WTC11 (cell line): Measurements from ENCODE around the gene CLDN9. TPM values are rescaled to one million over a fixed set of nuclear protein-coding genes. Genes with fewer than 3 reads are reported as not detected.
"Not testable (repeated sequence)": the region's sequence is repeated elsewhere in the genome, so short reads cannot be mapped to it uniquely, and the experiment has no call there.

Experiments
- ATAC-seq: fragments of 200-7000 bp; cut with Tn5 transposase; 2 replicates; pipeline ENCODE4 v1.10.0; 2021; ENCODE audit warnings: mild to moderate bottlenecking, moderate library complexity
- CTCF ChIA-PET: fragments of 300-600 bp; sonication (Branson Sonifier 250); formaldehyde crosslinking; loops from one replicate; lab custom pipeline; 2021; ENCODE audit warnings: antibody characterized with exemption; lab: Charles Lee
- POLR2A ChIA-PET: fragments of 350-600 bp; sonication (Branson Sonifier 250); formaldehyde crosslinking; loops from one replicate; lab custom pipeline; 2021; ENCODE audit warnings: antibody characterized with exemption; lab: Charles Lee
- DNase-seq: peaks from one replicate; pipeline ENCODE4 v3.0.0; 2021; ENCODE audit warnings: low spot score
- H3K27ac Mint-ChIP-seq: 2 replicates; pipeline ENCODE4 v1.8.0; 2021; ENCODE audit warnings: mixed read lengths
- H3K27me3 Mint-ChIP-seq: 2 replicates; pipeline ENCODE4 v1.8.0; 2021; ENCODE audit warnings: low read depth, mild to moderate bottlenecking, moderate library complexity, mixed read lengths
- H3K36me3 Mint-ChIP-seq: 2 replicates; pipeline ENCODE4 v1.8.0; 2021; ENCODE audit warnings: mixed read lengths
- H3K4me1 Mint-ChIP-seq: 2 replicates; pipeline ENCODE4 v1.8.0; 2022; ENCODE audit warnings: mixed read lengths
- H3K4me3 Mint-ChIP-seq: 2 replicates; pipeline ENCODE4 v1.8.0; 2021; ENCODE audit warnings: mild to moderate bottlenecking, moderate library complexity, mixed read lengths
- H3K9me3 Mint-ChIP-seq: 2 replicates; pipeline ENCODE4 v1.8.0; 2021; ENCODE audit warnings: mixed read lengths
- EMX1 ChIP-seq: fragments of 250-450 bp; sonication (Bioruptor Pico); IDR thresholded peaks from 2 replicates; pipeline ENCODE4 v1.8.0; 2021; ENCODE audit warnings: mild to moderate bottlenecking
- ETV6 ChIP-seq: sonication (generic); formaldehyde crosslinking; IDR thresholded peaks from 2 replicates; pipeline ENCODE4 v1.8.1; 2022; ENCODE audit warnings: mild to moderate bottlenecking, missing genetic modification reagents
- FOXK1 ChIP-seq: sonication (generic); formaldehyde crosslinking; IDR thresholded peaks from 2 replicates; pipeline ENCODE4 v1.8.0; 2022; ENCODE audit warnings: mild to moderate bottlenecking, moderate library complexity, missing genetic modification reagents
- GTF2I ChIP-seq: fragments of 250-450 bp; sonication (Bioruptor Pico); conservative IDR thresholded peaks from 2 replicates; pipeline ENCODE4 v1.4.0; 2021; ENCODE audit warnings: mild to moderate bottlenecking
- IRF2 ChIP-seq: sonication (generic); formaldehyde crosslinking; IDR thresholded peaks from 2 replicates; pipeline ENCODE4 v1.8.0; 2022; ENCODE audit warnings: low read depth, missing genetic modification reagents, borderline replicate concordance
- KAT7 ChIP-seq: sonication (generic); formaldehyde crosslinking; IDR thresholded peaks from 2 replicates; pipeline ENCODE4 v1.8.1; 2023; ENCODE audit warnings: missing genetic modification reagents, mild to moderate bottlenecking, borderline replicate concordance
- NFATC4 ChIP-seq: fragments of 250-450 bp; sonication (Bioruptor Pico); IDR thresholded peaks from 2 replicates; pipeline ENCODE4 v1.9.0; 2021; ENCODE audit warnings: mild to moderate bottlenecking
- NR2C2 ChIP-seq: sonication (generic); formaldehyde crosslinking; IDR thresholded peaks from 2 replicates; pipeline ENCODE4 v1.8.0; 2022; ENCODE audit warnings: mild to moderate bottlenecking, missing genetic modification reagents
- RELA ChIP-seq: sonication (generic); formaldehyde crosslinking; IDR thresholded peaks from 2 replicates; pipeline ENCODE4 v1.8.1; 2022; ENCODE audit warnings: missing genetic modification reagents, mild to moderate bottlenecking, borderline replicate concordance
- RORB ChIP-seq: fragments of 250-450 bp; sonication (Bioruptor Pico); IDR thresholded peaks from 2 replicates; pipeline ENCODE4 v1.9.0; 2021; ENCODE audit warnings: mild to moderate bottlenecking
- SMAD4 ChIP-seq: sonication (generic); formaldehyde crosslinking; IDR thresholded peaks from 2 replicates; pipeline ENCODE4 v1.8.0; 2022; ENCODE audit warnings: mild to moderate bottlenecking, missing genetic modification reagents
- ZNF121 ChIP-seq: sonication (generic); formaldehyde crosslinking; IDR thresholded peaks from 2 replicates; pipeline ENCODE4 v1.8.0; 2023; ENCODE audit warnings: missing genetic modification reagents
- ZNF219 ChIP-seq: sonication (generic); formaldehyde crosslinking; IDR thresholded peaks from 2 replicates; pipeline ENCODE4 v1.8.0; 2023; ENCODE audit warnings: missing genetic modification reagents, mild to moderate bottlenecking, borderline replicate concordance
- ZNF263 ChIP-seq: sonication (generic); formaldehyde crosslinking; IDR thresholded peaks from 2 replicates; pipeline ENCODE4 v1.8.1; 2022; ENCODE audit warnings: low read depth, mild to moderate bottlenecking, moderate library complexity, missing genetic modification reagents
- ZNF416 ChIP-seq: fragments of 250-450 bp; sonication (Bioruptor Pico); IDR thresholded peaks from 2 replicates; pipeline ENCODE4 v1.9.0; 2021; ENCODE audit warnings: mild to moderate bottlenecking, inconsistent platforms
- ZNF425 ChIP-seq: fragments of 250-450 bp; sonication (Bioruptor Pico); conservative IDR thresholded peaks from 2 replicates; pipeline ENCODE4 v1.9.0; 2021; ENCODE audit warnings: mild to moderate bottlenecking
- total RNA-seq: library from RNA; stranded (reverse); gene quantifications from 3 replicates; pipeline ENCODE4 v1.2.3, GENCODE V29; 2021
- TF ChIP-seq, protein P1 (sequence below): sonication (generic); formaldehyde crosslinking; conservative IDR thresholded peaks from 2 replicates; pipeline ENCODE4 v1.8.1; 2023; ENCODE audit warnings: mild to moderate bottlenecking, low read depth, missing genetic modification reagents, moderate library complexity
- TF ChIP-seq, protein P2 (sequence below): sonication (generic); formaldehyde crosslinking; IDR thresholded peaks from 2 replicates; pipeline ENCODE4 v1.8.1; 2023; ENCODE audit warnings: mild to moderate bottlenecking, missing genetic modification reagents, borderline replicate concordance

CLDN9 gene
- total RNA-seq, 1 experiment from 2014 or later = 0.92 TPM

- Mint-ChIP-seq H3K9me3 (0 out of 2 replicates have a peak, but pooled peaks cover 6% of the 10 kb centered on the region), H3K4me1 (peaks cover 25% of the 10 kb centered on the region), H3K27me3 (peaks cover 10% of the 10 kb centered on the region; the same call in 1 of the 2 replicates), H3K36me3 (peaks cover 15% of the 10 kb centered on the region), H3K4me3 (no peak overlapping the region), H3K27ac (no peak overlapping the region)
- ATAC-seq = no peak
- TF ChIP-seq NFATC4 (CRISPR knock-in tag) = no peak
- TF ChIP-seq ETV6 (CRISPR knock-in tag) = no peak
- TF ChIP-seq FOXK1 (CRISPR knock-in tag) = no peak
- no peak for TF ChIP-seq SMAD4 (CRISPR knock-in tag)
- no peak for TF ChIP-seq ZNF121 (CRISPR knock-in tag)
- TF ChIP-seq, protein P1, sequence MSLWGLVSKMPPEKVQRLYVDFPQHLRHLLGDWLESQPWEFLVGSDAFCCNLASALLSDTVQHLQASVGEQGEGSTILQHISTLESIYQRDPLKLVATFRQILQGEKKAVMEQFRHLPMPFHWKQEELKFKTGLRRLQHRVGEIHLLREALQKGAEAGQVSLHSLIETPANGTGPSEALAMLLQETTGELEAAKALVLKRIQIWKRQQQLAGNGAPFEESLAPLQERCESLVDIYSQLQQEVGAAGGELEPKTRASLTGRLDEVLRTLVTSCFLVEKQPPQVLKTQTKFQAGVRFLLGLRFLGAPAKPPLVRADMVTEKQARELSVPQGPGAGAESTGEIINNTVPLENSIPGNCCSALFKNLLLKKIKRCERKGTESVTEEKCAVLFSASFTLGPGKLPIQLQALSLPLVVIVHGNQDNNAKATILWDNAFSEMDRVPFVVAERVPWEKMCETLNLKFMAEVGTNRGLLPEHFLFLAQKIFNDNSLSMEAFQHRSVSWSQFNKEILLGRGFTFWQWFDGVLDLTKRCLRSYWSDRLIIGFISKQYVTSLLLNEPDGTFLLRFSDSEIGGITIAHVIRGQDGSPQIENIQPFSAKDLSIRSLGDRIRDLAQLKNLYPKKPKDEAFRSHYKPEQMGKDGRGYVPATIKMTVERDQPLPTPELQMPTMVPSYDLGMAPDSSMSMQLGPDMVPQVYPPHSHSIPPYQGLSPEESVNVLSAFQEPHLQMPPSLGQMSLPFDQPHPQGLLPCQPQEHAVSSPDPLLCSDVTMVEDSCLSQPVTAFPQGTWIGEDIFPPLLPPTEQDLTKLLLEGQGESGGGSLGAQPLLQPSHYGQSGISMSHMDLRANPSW (CRISPR knock-in tag) = no peak
- no peak for TF ChIP-seq ZNF416 (CRISPR knock-in tag)
- no peak for TF ChIP-seq ZNF263 (CRISPR knock-in tag)
- TF ChIP-seq ZNF219 (CRISPR knock-in tag) = no peak
- TF ChIP-seq RORB (CRISPR knock-in tag) = no peak
- no peak for TF ChIP-seq ZNF425 (CRISPR knock-in tag)
- TF ChIP-seq GTF2I (CRISPR knock-in tag) = no peak
- no peak for TF ChIP-seq KAT7
- no peak for TF ChIP-seq EMX1 (CRISPR knock-in tag)
- no peak for TF ChIP-seq NR2C2 (CRISPR knock-in tag)
- TF ChIP-seq, protein P2, sequence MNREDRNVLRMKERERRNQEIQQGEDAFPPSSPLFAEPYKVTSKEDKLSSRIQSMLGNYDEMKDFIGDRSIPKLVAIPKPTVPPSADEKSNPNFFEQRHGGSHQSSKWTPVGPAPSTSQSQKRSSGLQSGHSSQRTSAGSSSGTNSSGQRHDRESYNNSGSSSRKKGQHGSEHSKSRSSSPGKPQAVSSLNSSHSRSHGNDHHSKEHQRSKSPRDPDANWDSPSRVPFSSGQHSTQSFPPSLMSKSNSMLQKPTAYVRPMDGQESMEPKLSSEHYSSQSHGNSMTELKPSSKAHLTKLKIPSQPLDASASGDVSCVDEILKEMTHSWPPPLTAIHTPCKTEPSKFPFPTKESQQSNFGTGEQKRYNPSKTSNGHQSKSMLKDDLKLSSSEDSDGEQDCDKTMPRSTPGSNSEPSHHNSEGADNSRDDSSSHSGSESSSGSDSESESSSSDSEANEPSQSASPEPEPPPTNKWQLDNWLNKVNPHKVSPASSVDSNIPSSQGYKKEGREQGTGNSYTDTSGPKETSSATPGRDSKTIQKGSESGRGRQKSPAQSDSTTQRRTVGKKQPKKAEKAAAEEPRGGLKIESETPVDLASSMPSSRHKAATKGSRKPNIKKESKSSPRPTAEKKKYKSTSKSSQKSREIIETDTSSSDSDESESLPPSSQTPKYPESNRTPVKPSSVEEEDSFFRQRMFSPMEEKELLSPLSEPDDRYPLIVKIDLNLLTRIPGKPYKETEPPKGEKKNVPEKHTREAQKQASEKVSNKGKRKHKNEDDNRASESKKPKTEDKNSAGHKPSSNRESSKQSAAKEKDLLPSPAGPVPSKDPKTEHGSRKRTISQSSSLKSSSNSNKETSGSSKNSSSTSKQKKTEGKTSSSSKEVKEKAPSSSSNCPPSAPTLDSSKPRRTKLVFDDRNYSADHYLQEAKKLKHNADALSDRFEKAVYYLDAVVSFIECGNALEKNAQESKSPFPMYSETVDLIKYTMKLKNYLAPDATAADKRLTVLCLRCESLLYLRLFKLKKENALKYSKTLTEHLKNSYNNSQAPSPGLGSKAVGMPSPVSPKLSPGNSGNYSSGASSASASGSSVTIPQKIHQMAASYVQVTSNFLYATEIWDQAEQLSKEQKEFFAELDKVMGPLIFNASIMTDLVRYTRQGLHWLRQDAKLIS (CRISPR knock-in tag) = no peak
- TF ChIP-seq IRF2 (CRISPR knock-in tag) = no peak
- no peak for TF ChIP-seq RELA (CRISPR knock-in tag)
- no peak for DNase-seq
- CTCF ChIA-PET = interaction anchor here (1.0 to 2.6 kb wide), 6 partner anchors 23 to 77 kb away, joined by 3 to 20 read pairs (median 4); partner anchors contain the start of gene ZNF205
- POLR2A ChIA-PET = interaction anchor here (1.3 kb wide), 1 partner anchor 96 kb away, joined by 6 read pairs; no protein-coding TSS in a partner anchor
Observed at GRCh38 chr16:3054965-3055733, 42.4 kb downstream of the CLDN9 start.

DNA sequence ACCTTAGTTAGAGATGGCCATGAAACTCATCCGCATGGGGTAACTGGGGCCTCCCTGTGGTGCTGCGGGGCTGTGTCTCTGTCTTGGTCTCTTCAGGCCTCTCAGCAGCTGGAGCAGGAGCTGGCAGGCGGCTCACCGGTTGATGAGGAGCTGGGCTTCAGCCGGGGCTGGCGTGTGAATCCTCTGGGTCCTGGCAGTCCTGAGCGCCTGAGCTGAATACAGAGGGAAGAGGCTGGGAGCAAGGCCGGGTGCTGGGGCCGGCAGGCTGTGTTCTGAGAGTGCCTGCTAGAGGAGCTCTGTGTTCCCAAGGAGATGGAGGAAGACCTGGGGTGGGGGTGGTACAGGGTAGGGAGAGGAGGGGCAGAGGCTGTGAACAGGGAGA, 43.0 kb downstream of the CLDN9 start:
- not testable (repeated sequence) for H3K27me3 Mint-ChIP-seq

More for the DNA sequence above, 43.0 kb downstream of the CLDN9 start:
- not testable (repeated sequence) for DNase-seq, ATAC-seq, H3K27ac Mint-ChIP-seq, H3K9me3 Mint-ChIP-seq, H3K4me3 Mint-ChIP-seq
- Mint-ChIP-seq H3K36me3 (peaks cover 15% of the 10 kb centered on the region), H3K4me1 (peaks cover 29% of the 10 kb centered on the region)
- POLR2A ChIA-PET = interaction anchor here (1.3 kb wide), 1 partner anchor 95 kb away, joined by 6 read pairs; no protein-coding TSS in a partner anchor
- CTCF ChIA-PET = interaction anchor here (1.0 to 2.6 kb wide), 8 partner anchors 22 to 76 kb away, joined by 3 to 20 read pairs (median 4); partner anchors contain the start of gene ZNF205
